ENCODE data around the gene BCL2L15. TPM values are rescaled to one million over a fixed set of nuclear protein-coding genes. Genes with fewer than 3 reads are reported as not detected.

BCL2L15 gene
- total RNA-seq, 1 donor from 2014 or later: under 0.01 TPM

GRCh38 chr1:113912594-113913311 is 25.4 kb upstream of the BCL2L15 start:
- peak in 1 of 2 donors; percentile 86 for DNase-seq (ENCODE audit: low read depth in 2 of 2)

GRCh38 chr1:113905435-113905861 is 18.1 kb upstream of the BCL2L15 start:
- no peak for DNase-seq (ENCODE audit: low read depth in 2 of 2)

DNA sequence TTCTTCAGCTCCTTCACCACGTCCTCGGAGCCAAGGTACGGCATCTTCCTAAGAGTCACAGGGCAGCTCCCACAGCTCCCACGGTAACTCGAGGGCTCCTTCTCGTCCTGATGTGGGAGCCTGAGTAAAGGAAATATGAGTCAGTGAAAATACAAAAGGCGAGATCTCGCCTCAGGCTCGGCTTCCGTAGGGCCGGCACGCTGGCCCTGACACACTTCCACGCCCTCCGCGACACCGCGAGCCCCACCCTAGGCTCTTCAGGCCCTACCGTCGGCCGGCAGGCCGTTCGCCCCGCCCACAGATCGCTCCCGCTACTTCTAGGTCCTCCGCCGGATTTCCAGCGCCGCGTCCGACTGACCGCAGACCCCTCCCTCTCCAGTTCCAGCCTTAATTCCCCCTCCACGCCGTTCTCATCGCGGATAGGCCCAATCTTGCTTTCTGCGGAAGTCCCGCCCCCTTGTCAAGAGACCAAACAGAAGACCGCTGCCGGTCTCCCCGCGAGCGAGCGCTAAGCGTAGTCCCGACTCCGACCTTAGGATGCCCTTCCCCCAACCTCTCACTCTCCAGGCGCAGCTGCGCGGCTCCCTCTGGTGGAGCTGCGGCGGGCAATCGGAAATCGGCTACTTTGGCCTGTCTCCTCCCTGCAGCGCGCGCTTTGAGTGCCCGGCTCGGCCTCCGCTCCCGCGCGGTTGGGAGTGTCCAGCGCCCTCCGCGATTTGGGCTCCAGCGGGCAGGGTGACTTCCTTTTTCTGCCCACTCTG is 17.5 kb upstream of the BCL2L15 start, which contains the start of the genes AP4B1 and DCLRE1B:
AP4B1 (minus strand) TSS at position 126 of the 761 bp plus-strand sequence; CDS start at position 44, 82 bp downstream.
DCLRE1B (plus strand) TSS at position 653 of the 761 bp plus-strand sequence. CDS start 261 bp downstream, outside the sequence.
- DNase-seq (ENCODE audit: low read depth in 2 of 2): peak; percentile 100

DNA sequence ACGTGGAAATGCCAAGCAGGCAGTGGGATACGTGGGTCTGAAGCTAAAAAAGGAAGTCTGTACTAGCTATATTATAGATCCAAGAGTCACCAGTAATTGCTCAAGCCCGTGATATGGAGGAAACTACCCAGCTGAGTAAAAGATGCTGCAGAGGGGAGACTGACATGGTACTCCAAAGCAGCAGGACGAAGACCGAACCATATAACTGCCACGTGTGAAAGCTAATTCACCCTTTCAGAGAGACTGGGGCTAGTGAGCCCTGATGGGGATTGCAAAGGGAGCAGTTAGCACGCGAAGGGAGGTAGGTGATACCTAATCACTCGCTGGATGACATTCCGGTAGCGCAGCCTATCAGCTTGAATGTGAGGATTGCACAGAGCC is 16.9 kb upstream of the BCL2L15 start:
- DNase-seq (ENCODE audit: low read depth in 2 of 2): peak in 1 of 2 donors; percentile 64

DNA sequence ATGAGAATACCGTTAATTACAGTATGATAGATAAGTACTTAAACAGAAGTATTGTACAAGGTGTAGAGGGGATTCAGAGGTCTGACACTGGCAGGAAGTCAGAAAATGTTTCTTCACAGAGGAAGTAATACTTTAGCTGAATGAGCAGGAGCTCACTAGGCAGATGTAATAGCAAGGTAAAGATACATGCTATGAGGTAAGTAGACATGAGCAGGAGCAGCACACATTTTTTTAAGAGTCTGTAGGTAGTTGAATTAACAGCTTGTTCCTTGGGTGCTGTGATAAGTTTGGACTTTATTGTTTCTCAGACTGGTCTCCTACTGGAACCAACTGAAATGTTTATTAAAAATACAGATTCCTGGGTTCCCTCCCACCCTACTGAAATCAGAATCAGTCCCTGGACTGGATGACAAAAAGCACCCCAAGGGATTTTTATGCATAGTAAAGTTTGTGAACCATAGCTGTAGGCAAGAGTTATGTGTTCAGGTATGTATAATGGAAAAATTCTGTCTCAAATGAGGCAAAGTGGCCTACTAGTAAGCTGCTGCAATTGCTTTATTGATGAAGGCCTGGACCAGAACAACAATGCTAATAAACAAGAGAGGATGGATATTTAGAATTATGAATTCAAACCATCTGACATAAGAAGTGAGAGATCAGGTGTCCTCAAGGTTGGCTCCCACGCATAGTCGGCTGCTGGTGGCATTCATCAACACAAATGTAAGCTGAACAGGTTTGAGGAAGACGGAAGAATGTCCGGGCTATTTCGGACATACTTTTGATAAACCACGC is 16.3 kb upstream of the BCL2L15 start:
- no peak for DNase-seq (ENCODE audit: low read depth in 2 of 2)

DNA sequence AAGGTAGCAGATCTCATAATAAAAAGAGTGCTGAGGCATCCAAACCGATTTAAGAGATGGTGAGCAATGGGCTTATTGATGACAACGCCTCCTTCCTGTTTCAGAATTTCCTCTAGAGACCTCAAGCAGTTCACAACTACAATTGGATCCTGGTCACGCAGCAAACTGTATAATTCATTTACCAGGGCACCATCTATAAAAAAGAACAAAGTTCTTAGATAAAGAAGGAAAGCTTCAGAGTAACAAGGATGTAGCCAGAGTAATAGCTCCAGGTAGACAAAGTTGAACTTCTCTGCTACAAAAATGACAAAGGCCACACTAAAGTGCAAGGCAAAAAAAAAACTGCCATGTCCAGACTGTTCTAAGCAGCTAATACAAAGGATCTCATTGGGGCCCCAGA is 13.8 kb upstream of the BCL2L15 start:
- no peak for DNase-seq (ENCODE audit: low read depth in 2 of 2)

DNA sequence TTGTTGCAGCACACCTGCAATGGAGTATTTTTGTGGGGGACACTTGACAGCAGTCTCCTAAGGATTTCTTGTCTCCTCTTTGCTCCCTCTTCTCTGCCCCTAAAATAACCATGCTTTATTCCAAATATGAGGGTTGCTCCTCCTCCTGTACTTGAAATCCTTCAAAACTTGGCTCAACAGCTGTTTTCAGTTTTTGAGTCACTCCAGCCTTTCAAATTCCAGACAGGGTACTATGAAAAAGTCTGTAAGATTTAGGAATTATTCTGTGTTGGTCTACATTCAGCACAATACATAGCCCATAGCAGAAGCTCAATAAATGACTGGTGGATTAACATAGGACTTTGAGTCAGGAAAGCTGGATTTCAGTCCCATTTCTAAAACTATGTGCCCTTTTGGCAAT is 11.7 kb upstream of the BCL2L15 start:
- DNase-seq (ENCODE audit: low read depth in 2 of 2): no peak

DNA sequence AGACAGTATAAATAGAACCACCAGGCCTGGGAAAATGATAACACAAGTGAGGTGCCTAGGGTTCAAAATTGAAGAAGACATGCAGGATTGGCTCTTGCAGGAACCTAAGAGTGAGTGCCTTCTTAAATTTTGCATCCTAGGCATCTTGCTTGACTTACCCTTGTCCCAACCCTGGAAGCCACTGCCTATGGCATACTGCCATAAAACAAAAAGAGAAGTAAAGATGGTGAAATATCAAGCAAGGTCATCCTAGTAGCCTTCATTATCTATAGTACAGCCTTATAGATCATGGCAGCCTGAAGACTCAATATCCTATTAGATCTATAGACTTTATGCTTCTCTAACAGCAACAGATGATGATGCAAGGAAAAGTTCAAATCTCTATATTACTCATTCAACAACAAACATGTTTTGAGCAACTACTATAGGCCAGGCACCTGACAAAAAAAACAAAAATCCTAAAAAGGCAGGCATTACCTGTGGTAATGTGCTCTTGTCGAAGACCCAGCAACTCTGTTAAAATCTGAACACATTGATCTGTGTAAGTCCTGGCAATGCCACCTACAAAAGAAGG is 10.9 kb upstream of the BCL2L15 start:
- no peak for DNase-seq (ENCODE audit: low read depth in 2 of 2)

DNA sequence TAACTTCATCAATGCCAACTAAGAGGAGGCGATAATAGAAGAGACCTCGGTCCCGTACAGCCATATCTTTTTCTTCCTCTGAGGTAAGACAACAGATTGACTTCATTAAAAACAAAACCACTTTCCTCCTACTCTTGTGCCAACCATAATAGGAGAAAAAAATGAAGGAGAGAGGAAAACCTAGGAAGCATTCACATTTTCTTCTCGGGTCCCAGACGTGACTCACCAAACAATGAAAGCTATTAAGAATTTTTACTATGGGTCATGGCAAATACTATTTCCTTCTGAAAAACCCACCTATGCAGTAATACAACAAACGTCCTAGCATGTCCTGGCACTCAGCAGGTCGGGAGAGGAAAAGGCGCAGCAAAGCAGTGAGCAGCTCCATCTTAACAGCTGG is 8.6 kb upstream of the BCL2L15 start:
- no peak for DNase-seq (ENCODE audit: low read depth in 2 of 2)

- DNase-seq (ENCODE audit: low read depth in 2 of 2): no peak
Observed at GRCh38 chr1:113895098-113895497, 7.7 kb upstream of the BCL2L15 start.

- no peak for DNase-seq (ENCODE audit: low read depth in 2 of 2)
Observed at GRCh38 chr1:113893267-113893666, 5.9 kb upstream of the BCL2L15 start.

- DNase-seq (ENCODE audit: low read depth in 2 of 2): no peak
Observed at GRCh38 chr1:113891631-113892220, 4.3 kb upstream of the BCL2L15 start.

DNA sequence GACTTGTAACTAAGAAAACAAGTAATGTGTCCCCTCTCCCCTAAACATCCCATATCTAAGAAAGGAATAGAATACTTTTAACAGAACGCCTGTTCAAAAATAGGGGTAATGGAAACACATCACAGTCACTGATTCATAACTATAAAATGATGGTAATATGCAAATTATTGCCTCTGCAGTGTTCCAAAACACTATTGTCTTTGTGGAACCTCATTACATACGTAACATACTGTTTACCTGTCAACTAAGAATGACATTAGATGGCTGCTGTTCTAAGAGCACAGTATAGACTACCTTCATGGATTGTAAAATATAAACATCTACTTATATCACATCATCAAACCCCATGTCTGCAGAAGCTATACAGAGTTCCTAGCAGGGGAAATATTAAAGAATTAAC is 3.4 kb upstream of the BCL2L15 start:
- DNase-seq (ENCODE audit: low read depth in 2 of 2): no peak

DNA sequence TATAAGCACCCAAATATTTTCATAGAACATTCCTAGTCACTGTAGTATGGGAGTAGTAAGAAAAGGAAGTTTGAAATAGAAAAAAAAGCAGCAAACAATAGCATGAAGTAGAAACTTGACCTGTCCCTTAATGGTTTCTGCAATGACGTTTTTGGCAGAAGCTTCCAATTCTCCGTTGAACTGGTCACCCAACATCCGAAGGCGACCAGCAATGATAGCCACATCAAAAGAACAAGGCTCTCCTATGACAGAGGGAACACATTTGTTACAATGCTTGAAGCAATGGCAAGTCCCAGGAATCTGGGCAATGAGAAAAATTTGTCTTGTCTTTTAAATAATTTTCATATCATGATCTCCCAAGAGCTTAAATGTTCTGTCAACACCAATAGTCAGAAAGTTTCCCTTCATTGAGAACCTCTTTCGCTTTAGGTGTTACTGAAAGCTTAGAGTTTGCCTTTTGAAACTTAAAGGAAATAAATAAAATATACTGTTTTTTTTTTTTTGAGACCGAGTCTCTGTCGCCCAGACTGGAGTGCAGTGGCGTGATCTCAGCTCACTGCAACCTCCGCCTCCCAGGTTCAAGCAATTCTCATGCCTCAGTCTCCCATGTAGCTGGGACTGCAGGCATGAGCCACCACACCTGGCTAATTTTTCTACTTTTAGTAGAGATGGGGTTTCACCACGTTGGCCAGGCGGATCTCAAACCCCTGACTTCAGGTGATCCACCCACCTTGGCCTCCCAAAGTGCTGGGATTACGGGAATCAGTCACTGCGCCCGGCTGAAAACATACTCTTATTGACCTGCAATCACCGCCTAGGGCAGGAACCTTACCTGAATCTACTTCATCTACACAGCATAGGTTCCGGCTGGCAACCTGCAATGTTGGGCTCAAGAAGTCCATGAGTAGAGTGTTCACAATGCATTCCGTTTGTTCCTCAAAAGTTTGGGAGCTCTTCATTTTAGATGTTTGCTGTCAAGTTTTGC is 672 bp downstream of the BCL2L15 start:
- no peak for DNase-seq (ENCODE audit: low read depth in 2 of 2)

- DNase-seq (ENCODE audit: low read depth in 2 of 2): no peak
Observed at GRCh38 chr1:113881661-113882060, 5.7 kb downstream of the BCL2L15 start.

DNA sequence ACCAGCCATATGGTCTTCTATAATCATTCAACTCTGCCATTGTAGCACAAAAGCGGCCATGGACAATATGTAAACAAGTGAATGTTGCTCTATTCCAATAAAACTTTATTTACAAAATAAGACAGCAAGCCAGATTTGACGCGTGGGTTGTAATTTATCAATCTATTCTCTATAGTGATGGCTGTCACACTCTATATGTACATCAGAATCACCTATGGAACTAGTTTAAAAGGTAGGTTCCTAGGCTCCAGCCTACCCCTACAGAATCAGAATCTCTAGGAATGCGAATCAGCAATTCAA is 7.7 kb downstream of the BCL2L15 start:
- DNase-seq (ENCODE audit: low read depth in 2 of 2): no peak

- no peak for DNase-seq (ENCODE audit: low read depth in 2 of 2)
Observed at GRCh38 chr1:113876176-113876575, 11.2 kb downstream of the BCL2L15 start.

DNA sequence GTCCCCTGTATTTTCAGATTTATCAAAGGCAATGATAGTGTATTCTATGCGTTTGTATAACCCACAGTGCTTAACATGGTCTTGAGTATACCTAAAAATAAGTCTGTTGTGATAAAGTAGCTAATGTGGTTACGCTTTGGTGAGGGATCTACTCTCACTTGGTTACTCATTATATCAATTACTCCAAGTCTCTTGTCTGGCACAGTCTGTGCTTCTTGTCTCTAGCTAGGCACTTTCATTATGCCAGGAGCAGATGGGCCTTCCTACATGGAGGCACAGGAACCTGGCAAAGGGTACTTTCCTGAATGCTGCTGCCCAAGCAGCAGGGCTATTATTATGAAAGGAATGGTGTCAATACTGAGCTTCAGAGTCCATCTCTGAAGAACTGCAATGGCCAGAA is 11.7 kb downstream of the BCL2L15 start:
- DNase-seq (ENCODE audit: low read depth in 2 of 2): no peak

- peak; percentile 4 to 33 for DNase-seq (ENCODE audit: low read depth in 2 of 2)
Observed at GRCh38 chr1:113874012-113874879, 13.1 kb downstream of the BCL2L15 start.

Measured in lung microvascular endothelial cell (primary cell).